GM06990 (cell line): ENCODE measurements around the gene DYNC1I2.

Experiments
- DNase-seq: peaks from one replicate; pipeline ENCODE4 v3.0.0-alpha.2; 2011; ENCODE audit not compliant: insufficient read length; ENCODE audit errors: extremely low read depth
- H3K27me3 ChIP-seq: replicated peaks from 2 replicates; pipeline ENCODE4 v1.6.0; 2011; ENCODE audit warnings: low read length; ENCODE audit not compliant: control insufficient read depth, insufficient read depth
- H3K36me3 ChIP-seq: 2 replicates; pipeline ENCODE4 v1.5.1; 2011; ENCODE audit warnings: low read length; ENCODE audit not compliant: control insufficient read depth, insufficient read depth
- H3K4me3 ChIP-seq: replicated peaks from 2 replicates; pipeline ENCODE4 v1.5.1; 2011; ENCODE audit warnings: low read depth, mild to moderate bottlenecking, control low read depth, low read length
- TF ChIP-seq, protein P1 (sequence below): IDR thresholded peaks from 2 replicates; pipeline ENCODE4 v1.5.1; 2011; ENCODE audit warnings: low read length, control low read depth, mild to moderate bottlenecking, inconsistent platforms; ENCODE audit not compliant: insufficient read depth, poor library complexity, severe bottlenecking

The DYNC1I2 gene

DNA sequence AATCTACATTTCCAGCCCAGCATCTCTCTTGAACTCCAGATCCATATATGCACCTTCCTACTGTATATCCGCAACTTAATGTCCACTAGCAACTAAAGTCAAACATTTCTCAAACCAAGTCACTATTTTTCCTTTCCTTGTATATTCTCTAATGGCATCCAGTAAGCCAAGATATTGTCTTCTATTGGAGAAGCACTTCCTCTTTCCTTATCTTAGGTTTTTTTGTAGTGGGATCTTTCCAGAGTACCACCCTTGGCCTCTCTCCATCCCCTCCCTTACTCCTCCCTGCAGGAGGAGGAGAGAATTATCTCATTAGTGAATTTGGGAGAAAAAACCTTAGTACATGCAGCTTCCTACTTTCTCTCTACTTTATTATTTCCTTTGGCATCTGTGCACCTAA is 8.7 kb upstream of the DYNC1I2 start:
- DNase-seq: no peak
- TF ChIP-seq, protein P1, sequence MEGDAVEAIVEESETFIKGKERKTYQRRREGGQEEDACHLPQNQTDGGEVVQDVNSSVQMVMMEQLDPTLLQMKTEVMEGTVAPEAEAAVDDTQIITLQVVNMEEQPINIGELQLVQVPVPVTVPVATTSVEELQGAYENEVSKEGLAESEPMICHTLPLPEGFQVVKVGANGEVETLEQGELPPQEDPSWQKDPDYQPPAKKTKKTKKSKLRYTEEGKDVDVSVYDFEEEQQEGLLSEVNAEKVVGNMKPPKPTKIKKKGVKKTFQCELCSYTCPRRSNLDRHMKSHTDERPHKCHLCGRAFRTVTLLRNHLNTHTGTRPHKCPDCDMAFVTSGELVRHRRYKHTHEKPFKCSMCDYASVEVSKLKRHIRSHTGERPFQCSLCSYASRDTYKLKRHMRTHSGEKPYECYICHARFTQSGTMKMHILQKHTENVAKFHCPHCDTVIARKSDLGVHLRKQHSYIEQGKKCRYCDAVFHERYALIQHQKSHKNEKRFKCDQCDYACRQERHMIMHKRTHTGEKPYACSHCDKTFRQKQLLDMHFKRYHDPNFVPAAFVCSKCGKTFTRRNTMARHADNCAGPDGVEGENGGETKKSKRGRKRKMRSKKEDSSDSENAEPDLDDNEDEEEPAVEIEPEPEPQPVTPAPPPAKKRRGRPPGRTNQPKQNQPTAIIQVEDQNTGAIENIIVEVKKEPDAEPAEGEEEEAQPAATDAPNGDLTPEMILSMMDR: no peak
- H3K4me3 ChIP-seq: no peak overlapping the region
- H3K27me3 ChIP-seq: no peaks in the 10 kb centered on the region
- H3K36me3 ChIP-seq: no peaks in the 10 kb centered on the region

DNA sequence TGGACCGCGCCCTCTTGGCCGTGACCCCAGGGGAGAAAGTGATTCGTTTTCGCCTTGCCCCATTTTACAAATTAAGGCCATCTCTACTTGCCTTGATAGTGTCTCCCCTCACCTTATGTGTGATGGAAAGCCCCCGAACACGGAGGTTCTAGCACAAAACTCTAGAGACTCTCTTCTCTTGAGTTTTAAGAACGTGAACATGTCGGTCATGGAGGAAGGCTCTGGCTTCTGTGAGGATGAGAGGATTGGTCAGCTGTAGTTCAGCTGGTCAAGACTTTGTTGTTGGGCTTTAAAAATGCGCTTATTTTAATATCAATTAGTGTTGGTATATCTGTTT is 828 bp downstream of the DYNC1I2 start:
- H3K36me3 ChIP-seq: no peaks in the 10 kb centered on the region
- DNase-seq: no peak
- TF ChIP-seq, protein P1: no peak

DNA sequence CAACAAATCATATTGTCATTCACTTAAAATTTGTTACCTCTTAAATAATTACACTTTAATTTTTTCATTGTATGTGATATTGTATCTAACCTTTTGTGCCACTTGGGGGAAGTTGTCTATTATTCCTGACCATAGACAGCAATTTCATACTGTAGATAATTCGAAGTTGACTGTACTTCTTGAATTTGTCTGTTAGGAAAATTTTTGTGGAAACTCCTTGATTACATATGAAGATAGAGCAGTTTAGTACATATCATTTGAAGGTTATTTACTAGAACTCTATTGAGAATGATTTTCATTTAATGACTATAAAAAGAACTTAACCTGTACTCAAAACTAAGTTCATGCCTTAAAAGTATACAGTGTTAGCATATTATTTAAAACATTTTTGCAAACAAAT is 5.1 kb downstream of the DYNC1I2 start:
- no peaks in the 10 kb centered on the region for H3K36me3 ChIP-seq
- TF ChIP-seq, protein P1: no peak

More for the DNA sequence above, 828 bp downstream of the DYNC1I2 start:
- H3K27me3 ChIP-seq: no peaks in the 10 kb centered on the region
- H3K4me3 ChIP-seq: peak overlapping the region; percentile 83

DNA sequence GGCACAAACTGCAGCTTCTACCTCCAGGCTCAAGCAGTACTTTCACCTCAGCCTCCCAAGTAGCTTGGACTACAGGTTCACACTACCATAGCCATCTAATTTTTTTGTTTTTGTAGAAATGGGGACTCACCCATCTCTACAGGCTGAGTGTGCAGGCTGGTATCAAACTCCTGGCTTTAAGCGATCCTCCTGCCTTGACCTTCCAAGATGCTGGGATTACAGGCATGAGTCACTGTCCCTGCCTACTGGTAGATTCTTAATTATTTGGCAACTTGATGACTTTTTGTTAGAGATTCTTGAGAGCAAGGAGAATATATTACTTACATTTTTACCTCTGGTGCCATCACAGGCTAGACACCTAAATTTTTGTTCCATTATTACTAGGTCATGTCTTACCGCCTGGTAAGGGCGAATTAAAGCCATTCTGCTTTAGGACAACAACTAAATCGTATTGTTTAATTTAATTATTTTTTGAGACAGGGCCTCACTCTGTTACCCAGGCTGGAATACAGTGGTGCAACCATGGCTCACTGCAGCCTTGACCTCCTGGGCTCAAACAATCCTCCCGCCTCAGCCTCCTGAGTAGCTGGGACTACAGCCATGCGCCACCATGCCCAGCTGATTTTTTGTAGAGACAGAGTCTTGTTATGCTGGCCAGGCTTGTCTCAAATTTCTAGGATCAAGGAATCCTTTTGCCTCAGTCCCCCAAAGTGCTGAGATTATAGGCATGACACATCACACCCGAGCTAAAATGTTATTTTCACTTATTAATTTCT is 15.7 kb downstream of the DYNC1I2 start:
- H3K4me3 ChIP-seq: no peak overlapping the region
- H3K27me3 ChIP-seq: no peaks in the 10 kb centered on the region
- H3K36me3 ChIP-seq: peaks cover 2% of the 10 kb centered on the region
- no peak for DNase-seq
- TF ChIP-seq, protein P1: no peak

More for the DNA sequence above, 5.1 kb downstream of the DYNC1I2 start:
- DNase-seq: no peak
- Histone ChIP-seq H3K4me3 (no peak overlapping the region), H3K27me3 (no peaks in the 10 kb centered on the region)

DNA sequence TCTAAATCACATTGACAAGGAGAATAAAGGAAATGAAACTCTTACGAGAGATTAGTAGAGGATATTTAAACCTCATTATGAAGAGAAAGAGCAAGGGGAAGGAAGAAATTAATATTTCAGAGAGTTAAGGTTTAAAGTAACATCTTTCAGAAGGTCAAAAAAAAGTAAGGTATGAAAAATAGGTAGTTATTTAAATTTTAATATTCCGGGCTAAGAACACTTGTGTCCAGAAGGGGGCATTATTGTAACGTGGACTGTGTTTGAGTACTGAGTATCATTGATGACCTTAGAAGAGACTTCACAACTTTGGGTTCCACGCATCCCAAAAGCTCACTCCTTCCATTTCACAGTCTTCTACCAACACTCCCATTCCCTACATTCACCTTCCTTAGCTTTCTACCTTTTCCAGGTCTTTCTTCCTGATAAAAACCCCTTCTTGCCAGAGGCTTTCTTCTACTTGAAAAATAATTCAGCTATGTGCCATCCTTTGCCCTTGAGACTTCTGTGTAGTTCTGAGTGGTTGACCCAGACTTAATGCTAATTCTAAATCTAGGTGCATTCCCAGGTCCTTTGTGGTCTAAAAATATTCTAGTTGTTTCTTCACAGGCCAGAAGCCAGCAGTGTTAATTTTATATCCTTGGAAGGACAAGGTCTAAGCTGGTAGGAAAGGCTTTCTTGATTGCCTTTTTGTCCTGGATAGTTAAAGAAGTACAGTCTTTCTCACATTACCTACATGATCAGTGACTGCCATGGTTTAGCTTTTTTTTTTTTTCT is 16.5 kb downstream of the DYNC1I2 start:
- no peak for DNase-seq
- TF ChIP-seq, protein P1: peak; percentile 58
- Histone ChIP-seq H3K4me3 (no peak overlapping the region), H3K27me3 (no peaks in the 10 kb centered on the region), H3K36me3 (peaks cover 2% of the 10 kb centered on the region)
